Gastroesophageal sphincter (tissue), 3 donors: ENCODE measurements around the gene RGL1.

ENCODE experiments used
- EP300 ChIP-seq: sonication (generic); formaldehyde crosslinking; IDR thresholded peaks from one replicate; pipeline ENCODE4 v1.6.1; 2017; ENCODE audit warnings: antibody characterized with exemption, mild to moderate bottlenecking
- POLR2A ChIP-seq, 2 donors: fragments of 450-650 bp; IDR thresholded peaks; one replicate each; pipeline ENCODE4 v1.6.1; 2017; ENCODE audit warnings: antibody characterized with exemption in 2 of 2, mild to moderate bottlenecking in 2 of 2, moderate library complexity in 1 of 2
- POLR2AphosphoS5 ChIP-seq: sonication (generic); formaldehyde crosslinking; IDR thresholded peaks from one replicate; pipeline ENCODE4 v1.6.1; 2017; ENCODE audit warnings: antibody characterized with exemption
- TF ChIP-seq, protein P1 (sequence below), 4 experiments: fragments of 200-600 bp in 2 of 4; fragments of 450-650 bp in 2 of 4; sonication (generic) in 1 of 4; IDR thresholded peaks; one replicate each; pipeline ENCODE4 v1.5.1; 2017 to 2019; ENCODE audit warnings: antibody characterized with exemption in 4 of 4, mild to moderate bottlenecking in 2 of 4, moderate library complexity in 2 of 4

GRCh38 chr1:183814121-183814681 is 9.3 kb downstream of the RGL1 start:
- TF ChIP-seq, protein P1, sequence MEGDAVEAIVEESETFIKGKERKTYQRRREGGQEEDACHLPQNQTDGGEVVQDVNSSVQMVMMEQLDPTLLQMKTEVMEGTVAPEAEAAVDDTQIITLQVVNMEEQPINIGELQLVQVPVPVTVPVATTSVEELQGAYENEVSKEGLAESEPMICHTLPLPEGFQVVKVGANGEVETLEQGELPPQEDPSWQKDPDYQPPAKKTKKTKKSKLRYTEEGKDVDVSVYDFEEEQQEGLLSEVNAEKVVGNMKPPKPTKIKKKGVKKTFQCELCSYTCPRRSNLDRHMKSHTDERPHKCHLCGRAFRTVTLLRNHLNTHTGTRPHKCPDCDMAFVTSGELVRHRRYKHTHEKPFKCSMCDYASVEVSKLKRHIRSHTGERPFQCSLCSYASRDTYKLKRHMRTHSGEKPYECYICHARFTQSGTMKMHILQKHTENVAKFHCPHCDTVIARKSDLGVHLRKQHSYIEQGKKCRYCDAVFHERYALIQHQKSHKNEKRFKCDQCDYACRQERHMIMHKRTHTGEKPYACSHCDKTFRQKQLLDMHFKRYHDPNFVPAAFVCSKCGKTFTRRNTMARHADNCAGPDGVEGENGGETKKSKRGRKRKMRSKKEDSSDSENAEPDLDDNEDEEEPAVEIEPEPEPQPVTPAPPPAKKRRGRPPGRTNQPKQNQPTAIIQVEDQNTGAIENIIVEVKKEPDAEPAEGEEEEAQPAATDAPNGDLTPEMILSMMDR (IDR thresholded peaks at IDR 0.05) = no peak
- TF ChIP-seq EP300 (no peak), POLR2AphosphoS5 (no peak), POLR2A (IDR thresholded peaks at IDR 0.05) (no peak)
